ENCODE data around the gene HSPB6. TPM values are rescaled to one million over a fixed set of nuclear protein-coding genes. Genes with fewer than 3 reads are reported as not detected.

HSPB6 gene
- total RNA-seq, 1 donor from 2014 or later = 0.17 TPM

GRCh38 chr19:35713904-35714495 is 42.8 kb downstream of the HSPB6 start:
- Histone ChIP-seq H3K27me3 (ENCODE audit: control insufficient read depth, insufficient read depth, low read length) (no peaks in the 10 kb centered on the region), H3K4me3 (ENCODE audit: low read depth, low read length) (no peak overlapping the region), H3K36me3 (ENCODE audit: control insufficient read depth, insufficient read depth, low read length) (no peaks in the 10 kb centered on the region)
- no peak for TF ChIP-seq CTCF (IDR thresholded peaks at IDR 0.05; ENCODE audit: insufficient read depth, low read length, poor library complexity, severe bottlenecking)
- DNase-seq (ENCODE audit: low read depth) = no peak

GRCh38 chr19:35713506-35713850 is 43.4 kb downstream of the HSPB6 start:
- H3K36me3 ChIP-seq (ENCODE audit: control insufficient read depth, insufficient read depth, low read length) = no peaks in the 10 kb centered on the region
- DNase-seq (ENCODE audit: low read depth) = no peak
- no peak overlapping the region for H3K4me3 ChIP-seq (ENCODE audit: low read depth, low read length)
- H3K27me3 ChIP-seq (ENCODE audit: control insufficient read depth, insufficient read depth, low read length) = no peaks in the 10 kb centered on the region
- no peak for TF ChIP-seq CTCF (IDR thresholded peaks at IDR 0.05; ENCODE audit: insufficient read depth, low read length, poor library complexity, severe bottlenecking)

- Histone ChIP-seq H3K4me3 (ENCODE audit: low read depth, low read length) (no peak overlapping the region), H3K36me3 (ENCODE audit: control insufficient read depth, insufficient read depth, low read length) (no peaks in the 10 kb centered on the region), H3K27me3 (ENCODE audit: control insufficient read depth, insufficient read depth, low read length) (no peaks in the 10 kb centered on the region)
- DNase-seq (ENCODE audit: low read depth) = no peak
- TF ChIP-seq CTCF (IDR thresholded peaks at IDR 0.05; ENCODE audit: insufficient read depth, low read length, poor library complexity, severe bottlenecking) = no peak
Measured at GRCh38 chr19:35712567-35713505, 44.0 kb downstream of the HSPB6 start.

GRCh38 chr19:35710784-35711723 is 45.8 kb downstream of the HSPB6 start:
- TF ChIP-seq CTCF (IDR thresholded peaks at IDR 0.05; ENCODE audit: insufficient read depth, low read length, poor library complexity, severe bottlenecking) = no peak
- no peak overlapping the region for H3K4me3 ChIP-seq (ENCODE audit: low read depth, low read length)
- no peaks in the 10 kb centered on the region for H3K27me3 ChIP-seq (ENCODE audit: control insufficient read depth, insufficient read depth, low read length)
- DNase-seq (ENCODE audit: low read depth) = no peak
- H3K36me3 ChIP-seq (ENCODE audit: control insufficient read depth, insufficient read depth, low read length) = no peaks in the 10 kb centered on the region

GRCh38 chr19:35708391-35708790 is 48.4 kb downstream of the HSPB6 start:
- no peak for TF ChIP-seq CTCF (IDR thresholded peaks at IDR 0.05; ENCODE audit: insufficient read depth, low read length, poor library complexity, severe bottlenecking)
- no peaks in the 10 kb centered on the region for H3K36me3 ChIP-seq (ENCODE audit: control insufficient read depth, insufficient read depth, low read length)
- peaks cover 4% of the 10 kb centered on the region for H3K27me3 ChIP-seq (ENCODE audit: control insufficient read depth, insufficient read depth, low read length)
- no peak for DNase-seq (ENCODE audit: low read depth)
- no peak overlapping the region for H3K4me3 ChIP-seq (ENCODE audit: low read depth, low read length)

Other genes starting within 250 kb of the HSPB6 start
- gene DMKN, start 243.4 kb downstream of the HSPB6 start, total RNA-seq = 219 and 266 TPM in 2 replicates
- gene SBSN, start 228.7 kb downstream of the HSPB6 start, total RNA-seq = not detected in 2 replicates
- not detected in 2 replicates for gene GAPDHS, start 223.6 kb downstream of the HSPB6 start, total RNA-seq
- gene TMEM147, start 211.4 kb downstream of the HSPB6 start, total RNA-seq = 160 and 166 TPM in 2 replicates
- gene ATP4A, start 193.4 kb downstream of the HSPB6 start, total RNA-seq = not detected in 2 replicates
- gene PMIS2, start 170.9 kb downstream of the HSPB6 start, total RNA-seq = not detected in 2 replicates
- gene HAUS5, start 144.3 kb downstream of the HSPB6 start, total RNA-seq = 12.3 and 14.1 TPM in 2 replicates
- 115 and 121 TPM in 2 replicates for gene RBM42, start 128.0 kb downstream of the HSPB6 start, total RNA-seq
- gene ETV2, start 115.3 kb downstream of the HSPB6 start, total RNA-seq = not detected in 2 replicates
- gene COX6B1, start 108.7 kb downstream of the HSPB6 start, total RNA-seq = 347 and 569 TPM in 2 replicates
- not detected in 2 replicates for gene UPK1A, start 90.5 kb downstream of the HSPB6 start, total RNA-seq
- gene ZBTB32, start 52.5 kb downstream of the HSPB6 start, total RNA-seq = not detected in 2 replicates
- 18.4 and 31.8 TPM in 2 replicates for gene KMT2B, start 39.0 kb downstream of the HSPB6 start, total RNA-seq
- 1.9 and 8.8 TPM in 2 replicates for gene IGFLR1, start 14.6 kb downstream of the HSPB6 start, total RNA-seq
- 15.5 and 17.6 TPM in 2 replicates for gene U2AF1L4, start 11.6 kb downstream of the HSPB6 start, total RNA-seq
- gene PSENEN, start 11.4 kb downstream of the HSPB6 start, total RNA-seq = 46.8 and 59.7 TPM in 2 replicates
- gene LIN37, start 8.5 kb downstream of the HSPB6 start, total RNA-seq = 15.1 and 22.0 TPM in 2 replicates
- 6.1 and 13.0 TPM in 2 replicates for gene PROSER3, start 1.1 kb upstream of the HSPB6 start, total RNA-seq
- gene ARHGAP33, start 18.5 kb upstream of the HSPB6 start, total RNA-seq = 2.8 and 3.5 TPM in 2 replicates
- not detected in 2 replicates for gene PRODH2, start 55.8 kb upstream of the HSPB6 start, total RNA-seq
- gene NPHS1, start 95.5 kb upstream of the HSPB6 start, total RNA-seq = 0.68 and 0.92 TPM in 2 replicates
- 0.50 and 1.0 TPM in 2 replicates for gene KIRREL2, start 99.9 kb upstream of the HSPB6 start, total RNA-seq
- gene APLP1, start 111.5 kb upstream of the HSPB6 start, total RNA-seq = 6.3 and 9.3 TPM in 2 replicates
- 6.1 and 6.2 TPM in 2 replicates for gene NFKBID, start 143.5 kb upstream of the HSPB6 start, total RNA-seq
- not detected in 2 replicates for gene HCST, start 145.5 kb upstream of the HSPB6 start, total RNA-seq
- gene TYROBP, start 151.3 kb upstream of the HSPB6 start, total RNA-seq = 1.1 TPM in 1 of 2 replicates, not detected in the other
- 14.4 and 24.8 TPM in 2 replicates for gene LRFN3, start 179.3 kb upstream of the HSPB6 start, total RNA-seq
- 47.4 and 49.5 TPM in 2 replicates for gene SDHAF1, start 238.2 kb upstream of the HSPB6 start, total RNA-seq

All from kidney epithelial cell (primary cell).